GM04503 (cell line): Measurements from ENCODE around the gene SCFD2.

Source experiments
- DNase-seq: peaks from one replicate; pipeline ENCODE4 v3.0.0-alpha.2; 2012; ENCODE audit warnings: low read depth

Gene SCFD2

GRCh38 chr4:52954560-52955170 is 411.2 kb downstream of the SCFD2 start:
- no peak for DNase-seq

- DNase-seq, result no peak
Observed at GRCh38 chr4:52952540-52952939, 413.3 kb downstream of the SCFD2 start.

GRCh38 chr4:52951016-52951415 is 414.8 kb downstream of the SCFD2 start:
- no peak for DNase-seq

GRCh38 chr4:52950226-52950625 is 415.6 kb downstream of the SCFD2 start:
- DNase-seq, result no peak

- DNase-seq, result no peak
Observed at GRCh38 chr4:52949336-52949735, 416.5 kb downstream of the SCFD2 start.

GRCh38 chr4:52948057-52948423 is 417.8 kb downstream of the SCFD2 start:
- DNase-seq, result no peak

- DNase-seq, result no peak
Observed at GRCh38 chr4:52947401-52948056, 418.3 kb downstream of the SCFD2 start.

- DNase-seq, result no peak
Observed at GRCh38 chr4:52946855-52947254, 419.0 kb downstream of the SCFD2 start.

- DNase-seq, result no peak
Observed at GRCh38 chr4:52945982-52946381, 419.9 kb downstream of the SCFD2 start.

- no peak for DNase-seq
Observed at GRCh38 chr4:52945326-52945898, 420.4 kb downstream of the SCFD2 start.

GRCh38 chr4:52943677-52944076 is 422.2 kb downstream of the SCFD2 start:
- no peak for DNase-seq

- DNase-seq, result no peak
Observed at GRCh38 chr4:52942936-52943335, 422.9 kb downstream of the SCFD2 start.

- DNase-seq, result no peak
Observed at GRCh38 chr4:52941450-52941849, 424.4 kb downstream of the SCFD2 start.

- DNase-seq, result no peak
Observed at GRCh38 chr4:52939739-52940138, 426.1 kb downstream of the SCFD2 start.

- no peak for DNase-seq
Observed at GRCh38 chr4:52939325-52939724, 426.5 kb downstream of the SCFD2 start.

GRCh38 chr4:52937829-52938228 is 428.0 kb downstream of the SCFD2 start:
- no peak for DNase-seq

GRCh38 chr4:52936729-52937128 is 429.1 kb downstream of the SCFD2 start:
- no peak for DNase-seq

- no peak for DNase-seq
Observed at GRCh38 chr4:52935317-52935716, 430.5 kb downstream of the SCFD2 start.

GRCh38 chr4:52933738-52934137 is 432.1 kb downstream of the SCFD2 start:
- no peak for DNase-seq

- no peak for DNase-seq
Observed at GRCh38 chr4:52932591-52933470, 433.0 kb downstream of the SCFD2 start.

GRCh38 chr4:52931243-52931642 is 434.6 kb downstream of the SCFD2 start:
- DNase-seq, result no peak

- DNase-seq, result no peak
Observed at GRCh38 chr4:52926196-52926974, 439.5 kb downstream of the SCFD2 start.
